ENCODE measurements around the gene NETO2.

NETO2 gene

DNA sequence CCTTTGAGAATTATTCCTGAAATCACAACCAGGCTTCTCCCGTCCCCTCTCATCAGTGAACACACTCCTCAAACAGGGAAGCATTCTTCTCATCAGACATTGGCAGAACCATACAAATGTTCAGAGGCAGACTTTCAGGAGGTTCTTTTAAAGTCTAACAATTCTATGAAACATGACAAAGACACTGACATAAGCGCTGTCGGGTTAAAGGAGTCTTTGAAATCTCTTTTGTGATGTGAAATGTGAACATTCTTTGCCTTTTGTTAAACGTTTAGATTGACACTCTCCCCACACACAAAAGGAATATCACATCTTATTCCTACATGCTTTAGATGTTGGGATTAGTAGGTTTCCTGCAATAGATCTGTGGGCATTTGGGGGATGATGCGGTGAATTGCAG is 63.9 kb downstream of the NETO2 start:
- no peaks in the 10 kb centered on the region for H3K36me3 ChIP-seq (replicated peaks; ENCODE audit: low read depth, low read length)
- H3K4me3 ChIP-seq (ENCODE audit: low read length) = no peak overlapping the region
- H3K9ac ChIP-seq (ENCODE audit: low read length) = no peak overlapping the region
- H2AFZ ChIP-seq (ENCODE audit: low read depth, low read length) = no peak overlapping the region
- H4K20me1 ChIP-seq (ENCODE audit: insufficient read depth, low read length) = no peaks in the 10 kb centered on the region
- no peak overlapping the region for H3K4me2 ChIP-seq (ENCODE audit: low read length)
- H3K4me1 ChIP-seq (ENCODE audit: low read length) = peaks cover 4% of the 10 kb centered on the region; the same call in 1 of the 2 replicates
- H3K27ac ChIP-seq (ENCODE audit: low read length) = no peak overlapping the region
- TF ChIP-seq EZH2phosphoT487 (IDR thresholded peaks at IDR 0.05; ENCODE audit: low read depth) = no peak
- TF ChIP-seq, protein P1, sequence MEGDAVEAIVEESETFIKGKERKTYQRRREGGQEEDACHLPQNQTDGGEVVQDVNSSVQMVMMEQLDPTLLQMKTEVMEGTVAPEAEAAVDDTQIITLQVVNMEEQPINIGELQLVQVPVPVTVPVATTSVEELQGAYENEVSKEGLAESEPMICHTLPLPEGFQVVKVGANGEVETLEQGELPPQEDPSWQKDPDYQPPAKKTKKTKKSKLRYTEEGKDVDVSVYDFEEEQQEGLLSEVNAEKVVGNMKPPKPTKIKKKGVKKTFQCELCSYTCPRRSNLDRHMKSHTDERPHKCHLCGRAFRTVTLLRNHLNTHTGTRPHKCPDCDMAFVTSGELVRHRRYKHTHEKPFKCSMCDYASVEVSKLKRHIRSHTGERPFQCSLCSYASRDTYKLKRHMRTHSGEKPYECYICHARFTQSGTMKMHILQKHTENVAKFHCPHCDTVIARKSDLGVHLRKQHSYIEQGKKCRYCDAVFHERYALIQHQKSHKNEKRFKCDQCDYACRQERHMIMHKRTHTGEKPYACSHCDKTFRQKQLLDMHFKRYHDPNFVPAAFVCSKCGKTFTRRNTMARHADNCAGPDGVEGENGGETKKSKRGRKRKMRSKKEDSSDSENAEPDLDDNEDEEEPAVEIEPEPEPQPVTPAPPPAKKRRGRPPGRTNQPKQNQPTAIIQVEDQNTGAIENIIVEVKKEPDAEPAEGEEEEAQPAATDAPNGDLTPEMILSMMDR (IDR thresholded peaks at IDR 0.05; ENCODE audit: low read depth, low read length) = no peak
- H3K27me3 ChIP-seq (ENCODE audit: low read depth, low read length) = no peaks in the 10 kb centered on the region
- no peaks in the 10 kb centered on the region for H3K9me3 ChIP-seq (ENCODE audit: insufficient read depth, low read length)
- no peaks in the 10 kb centered on the region for H3K79me2 ChIP-seq (ENCODE audit: low read length)

DNA sequence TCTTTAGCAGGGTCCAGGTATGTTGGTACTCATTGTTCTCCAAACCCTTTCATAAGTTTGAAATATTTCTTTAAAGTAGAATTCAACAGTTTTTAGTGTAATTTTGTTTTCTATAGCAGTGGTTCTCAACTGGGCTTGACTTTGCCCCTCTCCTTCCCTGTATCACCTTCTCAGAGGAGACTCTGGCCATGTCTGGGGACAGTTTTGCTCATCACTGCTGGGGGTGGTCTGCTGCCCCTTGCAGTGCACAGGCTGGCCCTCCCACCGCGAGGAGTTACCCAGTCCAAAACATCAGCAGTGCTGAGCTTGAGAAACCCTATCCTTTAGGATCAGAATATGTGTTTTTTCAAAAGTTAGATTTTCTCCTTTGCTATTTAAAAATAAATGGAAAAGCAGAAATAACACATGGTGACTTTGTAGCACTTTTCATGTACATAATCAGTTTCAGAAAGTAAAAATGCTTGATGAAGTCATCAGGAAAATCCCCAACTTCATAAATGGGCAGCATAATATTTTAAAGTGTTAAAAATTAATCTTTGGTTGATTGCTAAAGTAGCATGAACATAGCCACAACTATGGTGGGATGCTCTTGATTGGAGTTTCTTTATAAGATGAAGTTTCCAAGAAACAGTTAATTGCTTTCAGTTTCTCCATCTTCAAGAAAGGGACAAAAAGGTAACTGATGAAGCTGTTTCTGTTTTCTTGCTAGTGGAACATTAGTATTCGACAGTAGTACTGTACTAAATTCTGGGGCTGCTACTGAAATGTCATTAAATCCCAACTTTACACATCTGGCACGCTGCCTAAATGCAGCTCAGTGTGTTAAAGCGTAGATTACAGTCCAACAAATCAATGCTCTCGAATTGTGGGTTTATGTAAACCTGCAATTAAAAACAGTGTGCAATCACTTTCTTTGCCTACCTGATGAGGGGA is 70.3 kb downstream of the NETO2 start:
- H3K4me1 ChIP-seq (ENCODE audit: low read length) = peaks cover 35% of the 10 kb centered on the region
- no peaks in the 10 kb centered on the region for H3K9me3 ChIP-seq (ENCODE audit: insufficient read depth, low read length)
- H3K36me3 ChIP-seq (replicated peaks; ENCODE audit: low read depth, low read length) = no peaks in the 10 kb centered on the region
- H3K27ac ChIP-seq (ENCODE audit: low read length) = peak overlapping the region; percentile 80
- H3K79me2 ChIP-seq (ENCODE audit: low read length) = no peaks in the 10 kb centered on the region
- H3K27me3 ChIP-seq (ENCODE audit: low read depth, low read length) = no peaks in the 10 kb centered on the region
- H2AFZ ChIP-seq (ENCODE audit: low read depth, low read length) = peak overlapping the region; percentile 5
- H3K9ac ChIP-seq (ENCODE audit: low read length) = peak overlapping the region; percentile 40; the same call in 1 of the 2 replicates
- peak overlapping the region; percentile 44 for H3K4me3 ChIP-seq (ENCODE audit: low read length)
- peak overlapping the region; percentile 77 for H3K4me2 ChIP-seq (ENCODE audit: low read length)
- TF ChIP-seq, protein P1 (IDR thresholded peaks at IDR 0.05; ENCODE audit: low read depth, low read length) = no peak
- no peak for TF ChIP-seq EZH2phosphoT487 (IDR thresholded peaks at IDR 0.05; ENCODE audit: low read depth)
- no peaks in the 10 kb centered on the region for H4K20me1 ChIP-seq (ENCODE audit: insufficient read depth, low read length)

DNA sequence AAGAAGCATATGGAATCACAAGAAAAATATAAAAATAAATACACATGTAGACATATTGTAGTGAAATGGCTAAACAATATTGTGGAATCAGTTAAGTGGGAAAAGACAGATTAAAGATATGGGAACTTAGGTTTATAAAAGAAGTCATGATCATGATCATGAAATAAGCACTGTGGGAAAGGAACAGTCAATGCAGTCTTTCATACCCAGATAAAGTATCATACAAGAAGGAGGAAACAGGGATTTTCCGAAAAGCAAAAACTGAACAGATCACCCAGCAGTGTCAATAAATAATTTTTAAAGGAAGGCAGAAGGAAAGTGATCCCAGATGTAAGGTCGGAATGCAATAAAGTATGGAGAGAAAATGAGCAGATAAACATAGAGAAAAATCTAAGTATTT is 71.6 kb downstream of the NETO2 start:
- no peaks in the 10 kb centered on the region for H3K27me3 ChIP-seq (ENCODE audit: low read depth, low read length)
- no peak overlapping the region for H3K4me3 ChIP-seq (ENCODE audit: low read length)
- no peaks in the 10 kb centered on the region for H3K36me3 ChIP-seq (replicated peaks; ENCODE audit: low read depth, low read length)
- no peaks in the 10 kb centered on the region for H3K79me2 ChIP-seq (ENCODE audit: low read length)
- H4K20me1 ChIP-seq (ENCODE audit: insufficient read depth, low read length) = no peaks in the 10 kb centered on the region
- no peak overlapping the region for H3K9ac ChIP-seq (ENCODE audit: low read length)
- no peak for TF ChIP-seq EZH2phosphoT487 (IDR thresholded peaks at IDR 0.05; ENCODE audit: low read depth)
- TF ChIP-seq, protein P1 (IDR thresholded peaks at IDR 0.05; ENCODE audit: low read depth, low read length) = no peak
- H3K9me3 ChIP-seq (ENCODE audit: insufficient read depth, low read length) = no peaks in the 10 kb centered on the region
- peaks cover 35% of the 10 kb centered on the region for H3K4me1 ChIP-seq (ENCODE audit: low read length)
- H3K27ac ChIP-seq (ENCODE audit: low read length) = no peak overlapping the region
- H3K4me2 ChIP-seq (ENCODE audit: low read length) = no peak overlapping the region
- no peak overlapping the region for H2AFZ ChIP-seq (ENCODE audit: low read depth, low read length)

DNA sequence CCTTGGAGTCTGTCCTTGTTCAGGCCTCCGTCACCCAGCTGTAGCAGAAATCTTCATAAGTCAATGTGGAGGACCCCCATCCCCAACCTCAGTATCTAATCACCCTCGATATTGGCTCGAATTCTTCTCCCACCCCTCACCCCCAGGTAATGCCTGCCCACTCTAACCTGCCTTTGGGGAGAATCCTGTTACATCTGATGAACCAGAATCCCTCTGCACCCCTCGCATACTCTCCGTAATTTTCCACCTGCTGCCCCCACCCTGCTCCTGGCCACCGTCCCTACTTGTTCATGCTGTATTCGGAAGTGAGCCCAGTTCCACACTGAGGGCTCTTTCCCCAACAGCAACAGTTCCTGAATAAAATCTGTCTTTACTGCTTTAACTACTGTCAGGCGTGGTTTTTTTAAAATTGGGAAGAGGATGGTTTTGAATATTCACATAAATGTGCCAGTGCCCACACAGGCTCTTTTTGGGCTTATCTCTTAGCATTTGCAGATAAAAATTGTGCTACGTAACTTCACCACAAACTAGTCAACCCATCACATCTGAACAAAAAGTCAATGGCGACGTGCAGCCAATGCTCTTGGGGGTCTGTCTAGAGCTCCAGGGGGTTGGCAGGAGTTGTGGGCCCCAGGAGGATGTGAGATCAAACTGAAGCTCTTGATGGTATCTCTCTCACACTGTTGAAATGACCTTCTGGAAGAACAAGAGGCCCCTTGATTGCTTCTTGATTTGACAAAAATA is 73.7 kb downstream of the NETO2 start:
- H3K4me3 ChIP-seq (ENCODE audit: low read length) = no peak overlapping the region
- H4K20me1 ChIP-seq (ENCODE audit: insufficient read depth, low read length) = no peaks in the 10 kb centered on the region
- no peak overlapping the region; the same call in 1 of the 2 replicates for H3K4me2 ChIP-seq (ENCODE audit: low read length)
- H3K9me3 ChIP-seq (ENCODE audit: insufficient read depth, low read length) = no peaks in the 10 kb centered on the region
- H2AFZ ChIP-seq (ENCODE audit: low read depth, low read length) = no peak overlapping the region
- no peaks in the 10 kb centered on the region for H3K27me3 ChIP-seq (ENCODE audit: low read depth, low read length)
- no peak overlapping the region for H3K27ac ChIP-seq (ENCODE audit: low read length)
- no peaks in the 10 kb centered on the region for H3K36me3 ChIP-seq (replicated peaks; ENCODE audit: low read depth, low read length)
- TF ChIP-seq, protein P1 (IDR thresholded peaks at IDR 0.05; ENCODE audit: low read depth, low read length) = no peak
- no peak for TF ChIP-seq EZH2phosphoT487 (IDR thresholded peaks at IDR 0.05; ENCODE audit: low read depth)
- no peaks in the 10 kb centered on the region for H3K79me2 ChIP-seq (ENCODE audit: low read length)
- H3K4me1 ChIP-seq (ENCODE audit: low read length) = peaks cover 31% of the 10 kb centered on the region
- no peak overlapping the region for H3K9ac ChIP-seq (ENCODE audit: low read length)

Measured in OCI-LY3 (cell line).